Muscle of back (tissue), 11 donors: Measurements from ENCODE around the gene SLC1A7. TPM values are rescaled to one million over a fixed set of nuclear protein-coding genes. Genes with fewer than 3 reads are reported as not detected.
A peak's percentile ranks its signal among the peaks of the same experiment; 100 is the strongest.

Source experiments
- DNase-seq, 3 donors: peaks; one replicate each; pipeline versions ENCODE4 v3.0.0 to v3.0.0-alpha.2; 2013
- polyA plus RNA-seq, 10 donors: library from polyadenylated mRNA; unstranded; fragments of 120-200 nt; gene quantifications; one replicate each; pipeline ENCODE4 v1.2.1, GENCODE V29; 2013; ENCODE audit not compliant: insufficient read length in 10 of 10

Gene SLC1A7
- polyA plus RNA-seq, 10 donors: 0.23 to 0.86 (median 0.41) TPM

- peak in 1 of 3 donors; percentile 63 for DNase-seq
Measured at GRCh38 chr1:53062708-53063591, 79.5 kb downstream of the SLC1A7 start.

GRCh38 chr1:53061859-53062707 lies 80.4 kb downstream of the SLC1A7 start, which contains the start of gene PODN:
Gene PODN, plus strand, starts transcription at chr1:53062213. Its CDS starts 7,643 bp downstream, at chr1:53069856.
- DNase-seq: peak in 2 of 3 donors; percentile 32 to 75

GRCh38 chr1:53061123-53061858 lies 81.1 kb downstream of the SLC1A7 start:
- no peak for DNase-seq

GRCh38 chr1:53060579-53060978 lies 81.9 kb downstream of the SLC1A7 start:
- peak in 1 of 3 donors; percentile 49 for DNase-seq

- peak in 1 of 3 donors; percentile 45 for DNase-seq
Measured at GRCh38 chr1:53057127-53057526, 85.3 kb downstream of the SLC1A7 start.

- no peak for DNase-seq
Measured at GRCh38 chr1:53051676-53052075, 90.8 kb downstream of the SLC1A7 start.

- no peak for DNase-seq
Measured at GRCh38 chr1:53050310-53050709, 92.1 kb downstream of the SLC1A7 start.

- no peak for DNase-seq
Measured at GRCh38 chr1:53049574-53049967, 92.9 kb downstream of the SLC1A7 start.

- peak in 2 of 3 donors; percentile 37 to 57 for DNase-seq
Measured at GRCh38 chr1:53048960-53049573, 93.4 kb downstream of the SLC1A7 start.

GRCh38 chr1:53047737-53048736 lies 94.4 kb downstream of the SLC1A7 start:
- DNase-seq: no peak

- DNase-seq: peak in 1 of 3 donors; percentile 48
Measured at GRCh38 chr1:53046930-53047329, 95.5 kb downstream of the SLC1A7 start.

GRCh38 chr1:53044926-53045325 lies 97.5 kb downstream of the SLC1A7 start:
- no peak for DNase-seq

- DNase-seq: peak in 1 of 3 donors; percentile 70
Measured at GRCh38 chr1:53043271-53043670, 99.2 kb downstream of the SLC1A7 start.

GRCh38 chr1:53038566-53038965 lies 103.9 kb downstream of the SLC1A7 start:
- DNase-seq: peak in 1 of 3 donors; percentile 54

Other genes starting within 250 kb of the SLC1A7 start
- 100 to 1,000 TPM in 2 of 10 donors, 10 to 100 TPM in 8; 35.1 to 126 (median 63.3) TPM for gene ECHDC2, start 220.9 kb downstream of the SLC1A7 start, polyA plus RNA-seq
- gene SCP2, start 215.4 kb downstream of the SLC1A7 start, polyA plus RNA-seq: 10 to 100 TPM; 70.1 to 96.3 (median 85.2) TPM
- gene PODN, start 80.4 kb downstream of the SLC1A7 start, polyA plus RNA-seq: 10 to 100 TPM in 3 of 10 donors, 1 to 10 TPM in 7; 6.6 to 11.4 (median 9.0) TPM
- 10 to 100 TPM; 10.6 to 12.9 (median 11.7) TPM for gene CPT2, start 54.2 kb upstream of the SLC1A7 start, polyA plus RNA-seq
- gene CZIB, start 78.0 kb upstream of the SLC1A7 start, polyA plus RNA-seq: 10 to 100 TPM; 51.7 to 86.1 (median 61.8) TPM
- gene MAGOH, start 95.9 kb upstream of the SLC1A7 start, polyA plus RNA-seq: 10 to 100 TPM; 40.0 to 64.8 (median 45.0) TPM
- 1 to 10 TPM; 3.5 to 9.1 (median 5.5) TPM for gene LRP8, start 185.4 kb upstream of the SLC1A7 start, polyA plus RNA-seq